Astrocyte (in vitro differentiated cells and primary cell): ENCODE results near the gene RUNX1. TPM values are rescaled to one million over a fixed set of nuclear protein-coding genes. Genes with fewer than 3 reads are reported as not detected.

Source experiments
- DNase-seq: peaks from one replicate; pipeline ENCODE4 v3.0.0-alpha.2; 2010; ENCODE audit warnings: low read depth
- FAIRE-seq: peaks from 2 replicates; lab custom pipeline; 2011; peaks lifted over from hg19 to GRCh38; lab: Jason Lieb, UNC
- H2AFZ ChIP-seq: 2 replicates; pipeline ENCODE4 v1.6.0; 2012; ENCODE audit warnings: low read depth, low read length, inconsistent platforms
- H3K27ac ChIP-seq: 2 replicates; pipeline ENCODE4 v1.5.1; 2011; ENCODE audit warnings: low read depth, low read length, inconsistent platforms
- H3K27me3 ChIP-seq: 2 replicates; pipeline ENCODE4 v1.6.0; 2011; ENCODE audit warnings: low read length, inconsistent platforms; ENCODE audit not compliant: insufficient read depth
- H3K36me3 ChIP-seq: 2 replicates; pipeline ENCODE4 v1.5.1; 2011; ENCODE audit warnings: low read length, inconsistent platforms; ENCODE audit not compliant: insufficient read depth
- H3K4me1 ChIP-seq: 2 replicates; pipeline ENCODE4 v1.5.1; 2011; ENCODE audit warnings: low read length, inconsistent platforms; ENCODE audit not compliant: insufficient read depth
- H3K4me2 ChIP-seq: 2 replicates; pipeline ENCODE4 v1.6.0; 2012; ENCODE audit warnings: low read length, inconsistent platforms
- H3K4me3 ChIP-seq: 2 replicates; pipeline ENCODE4 v1.5.1; 2011; ENCODE audit warnings: low read depth, mild to moderate bottlenecking, low read length, inconsistent platforms; ENCODE audit not compliant: insufficient read depth
- H3K79me2 ChIP-seq: 2 replicates; pipeline ENCODE4 v1.6.0; 2012; ENCODE audit warnings: mild to moderate bottlenecking, low read length, inconsistent platforms; ENCODE audit not compliant: insufficient read depth
- H3K9ac ChIP-seq: 2 replicates; pipeline ENCODE4 v1.6.0; 2012; ENCODE audit warnings: mild to moderate bottlenecking, low read length, inconsistent platforms
- H3K9me3 ChIP-seq: 2 replicates; pipeline ENCODE4 v1.5.1; 2012; ENCODE audit warnings: low read depth, mild to moderate bottlenecking, low read length, inconsistent platforms; ENCODE audit not compliant: insufficient read depth
- H4K20me1 ChIP-seq: 2 replicates; pipeline ENCODE4 v1.6.0; 2012; ENCODE audit warnings: low read length, inconsistent platforms; ENCODE audit not compliant: insufficient read depth
- H3K27ac Mint-ChIP-seq: one replicate; pipeline ENCODE4 v1.8.0; 2021; ENCODE audit warnings: mild to moderate bottlenecking, mixed read lengths; ENCODE audit not compliant: unreplicated experiment
- H3K27me3 Mint-ChIP-seq: one replicate; pipeline ENCODE4 v1.8.0; 2021; ENCODE audit warnings: low read depth, mixed read lengths; ENCODE audit not compliant: unreplicated experiment
- H3K36me3 Mint-ChIP-seq: one replicate; pipeline ENCODE4 v1.8.0; 2021; ENCODE audit warnings: low read depth, mixed read lengths; ENCODE audit not compliant: unreplicated experiment
- H3K4me1 Mint-ChIP-seq: one replicate; pipeline ENCODE4 v1.8.0; 2021; ENCODE audit warnings: low read depth, mixed read lengths; ENCODE audit not compliant: unreplicated experiment
- H3K4me3 Mint-ChIP-seq: one replicate; pipeline ENCODE4 v1.8.0; 2021; ENCODE audit warnings: mild to moderate bottlenecking, moderate library complexity, mixed read lengths; ENCODE audit not compliant: unreplicated experiment
- H3K9me3 Mint-ChIP-seq: one replicate; pipeline ENCODE4 v1.8.0; 2021; ENCODE audit warnings: mild to moderate bottlenecking, mixed read lengths; ENCODE audit not compliant: unreplicated experiment
- EZH2 ChIP-seq: IDR thresholded peaks from 2 replicates; pipeline ENCODE4 v1.6.1; 2012; ENCODE audit warnings: mild to moderate bottlenecking, low read length, inconsistent platforms; ENCODE audit not compliant: insufficient read depth
- total RNA-seq: library from RNA; stranded (reverse); gene quantifications from 2 replicates; pipeline ENCODE4 v1.2.1, GENCODE V29; 2021
- TF ChIP-seq, protein P1 (sequence below): IDR thresholded peaks from 2 replicates; pipeline ENCODE4 v1.5.1; 2011; ENCODE audit warnings: low read depth, mild to moderate bottlenecking, inconsistent platforms, low read length, moderate library complexity; ENCODE audit not compliant: insufficient read depth

Gene RUNX1
- total RNA-seq, 1 donor from 2014 or later = 84.6 TPM

DNA sequence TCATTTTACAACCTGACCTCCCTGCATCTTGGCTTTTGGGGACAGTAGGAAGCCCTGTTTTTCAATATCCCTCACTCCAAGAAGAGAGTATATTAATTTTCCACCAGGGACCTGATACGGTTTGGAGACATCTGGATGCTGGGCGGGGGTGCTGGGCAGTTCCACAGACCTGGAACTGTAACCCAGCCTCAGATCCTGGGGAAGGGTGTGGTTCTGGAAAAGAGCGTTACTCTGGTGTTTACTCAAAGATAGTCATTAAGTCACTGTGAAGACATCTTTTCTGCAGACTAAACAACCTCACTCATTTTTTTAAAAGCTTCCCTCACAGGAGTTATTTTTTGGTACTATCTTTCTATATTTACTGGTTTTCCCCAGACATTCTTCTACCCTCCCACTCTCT is 190.5 kb downstream of the RUNX1 start:
- Histone ChIP-seq H2AFZ (no peak overlapping the region), H3K9me3 (no peaks in the 10 kb centered on the region), H3K4me1 (no peaks in the 10 kb centered on the region), H4K20me1 (peaks cover 97% of the 10 kb centered on the region), H3K36me3 (peaks cover 76% of the 10 kb centered on the region), H3K4me3 (no peak overlapping the region), H3K27me3 (no peaks in the 10 kb centered on the region), H3K4me2 (no peak overlapping the region), H3K9ac (no peak overlapping the region), H3K79me2 (peaks cover 96% of the 10 kb centered on the region), H3K27ac (no peak overlapping the region)
- no peak for FAIRE-seq
- no peaks in the 10 kb centered on the region for H3K27me3 Mint-ChIP-seq
- no peak overlapping the region for H3K27ac Mint-ChIP-seq
- no peak overlapping the region for H3K4me3 Mint-ChIP-seq
- DNase-seq = no peak
- H3K4me1 Mint-ChIP-seq = peaks cover 24% of the 10 kb centered on the region
- H3K9me3 Mint-ChIP-seq = no peaks in the 10 kb centered on the region
- H3K36me3 Mint-ChIP-seq = peaks cover 48% of the 10 kb centered on the region
- TF ChIP-seq EZH2 = no peak
- TF ChIP-seq, protein P1, sequence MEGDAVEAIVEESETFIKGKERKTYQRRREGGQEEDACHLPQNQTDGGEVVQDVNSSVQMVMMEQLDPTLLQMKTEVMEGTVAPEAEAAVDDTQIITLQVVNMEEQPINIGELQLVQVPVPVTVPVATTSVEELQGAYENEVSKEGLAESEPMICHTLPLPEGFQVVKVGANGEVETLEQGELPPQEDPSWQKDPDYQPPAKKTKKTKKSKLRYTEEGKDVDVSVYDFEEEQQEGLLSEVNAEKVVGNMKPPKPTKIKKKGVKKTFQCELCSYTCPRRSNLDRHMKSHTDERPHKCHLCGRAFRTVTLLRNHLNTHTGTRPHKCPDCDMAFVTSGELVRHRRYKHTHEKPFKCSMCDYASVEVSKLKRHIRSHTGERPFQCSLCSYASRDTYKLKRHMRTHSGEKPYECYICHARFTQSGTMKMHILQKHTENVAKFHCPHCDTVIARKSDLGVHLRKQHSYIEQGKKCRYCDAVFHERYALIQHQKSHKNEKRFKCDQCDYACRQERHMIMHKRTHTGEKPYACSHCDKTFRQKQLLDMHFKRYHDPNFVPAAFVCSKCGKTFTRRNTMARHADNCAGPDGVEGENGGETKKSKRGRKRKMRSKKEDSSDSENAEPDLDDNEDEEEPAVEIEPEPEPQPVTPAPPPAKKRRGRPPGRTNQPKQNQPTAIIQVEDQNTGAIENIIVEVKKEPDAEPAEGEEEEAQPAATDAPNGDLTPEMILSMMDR = no peak

DNA sequence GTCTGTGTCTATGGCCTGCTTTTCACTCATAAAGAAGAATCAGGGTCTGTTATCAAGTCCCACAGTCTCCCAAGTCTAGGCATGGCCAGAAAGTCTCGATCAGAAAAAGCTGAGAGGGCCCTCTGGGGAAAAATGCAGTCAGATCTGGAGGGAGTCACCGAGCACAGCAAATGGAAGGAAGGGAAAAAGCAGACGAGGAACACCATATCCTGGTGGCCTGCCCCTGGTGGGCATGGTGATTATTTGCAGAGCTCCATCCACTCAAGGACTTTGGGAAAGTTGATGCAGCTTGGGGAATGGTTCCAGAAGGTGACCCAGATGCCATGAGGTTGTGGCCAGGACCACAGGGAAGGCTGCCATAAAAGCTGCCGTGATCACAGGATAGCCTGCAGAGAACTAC is 191.2 kb downstream of the RUNX1 start:
- Histone ChIP-seq H3K4me1 (peaks cover 3% of the 10 kb centered on the region), H2AFZ (no peak overlapping the region), H3K4me3 (no peak overlapping the region), H4K20me1 (peaks cover 98% of the 10 kb centered on the region), H3K27ac (no peak overlapping the region), H3K79me2 (peaks cover 97% of the 10 kb centered on the region), H3K9me3 (no peaks in the 10 kb centered on the region), H3K27me3 (no peaks in the 10 kb centered on the region), H3K9ac (no peak overlapping the region), H3K4me2 (no peak overlapping the region), H3K36me3 (peaks cover 80% of the 10 kb centered on the region)
- H3K9me3 Mint-ChIP-seq = no peaks in the 10 kb centered on the region
- no peaks in the 10 kb centered on the region for H3K27me3 Mint-ChIP-seq
- peaks cover 26% of the 10 kb centered on the region for H3K4me1 Mint-ChIP-seq
- no peak overlapping the region for H3K4me3 Mint-ChIP-seq
- no peak for FAIRE-seq
- no peak for DNase-seq
- peaks cover 43% of the 10 kb centered on the region for H3K36me3 Mint-ChIP-seq
- no peak overlapping the region for H3K27ac Mint-ChIP-seq
- TF ChIP-seq, protein P1 = peak; percentile 24
- TF ChIP-seq EZH2 = no peak

DNA sequence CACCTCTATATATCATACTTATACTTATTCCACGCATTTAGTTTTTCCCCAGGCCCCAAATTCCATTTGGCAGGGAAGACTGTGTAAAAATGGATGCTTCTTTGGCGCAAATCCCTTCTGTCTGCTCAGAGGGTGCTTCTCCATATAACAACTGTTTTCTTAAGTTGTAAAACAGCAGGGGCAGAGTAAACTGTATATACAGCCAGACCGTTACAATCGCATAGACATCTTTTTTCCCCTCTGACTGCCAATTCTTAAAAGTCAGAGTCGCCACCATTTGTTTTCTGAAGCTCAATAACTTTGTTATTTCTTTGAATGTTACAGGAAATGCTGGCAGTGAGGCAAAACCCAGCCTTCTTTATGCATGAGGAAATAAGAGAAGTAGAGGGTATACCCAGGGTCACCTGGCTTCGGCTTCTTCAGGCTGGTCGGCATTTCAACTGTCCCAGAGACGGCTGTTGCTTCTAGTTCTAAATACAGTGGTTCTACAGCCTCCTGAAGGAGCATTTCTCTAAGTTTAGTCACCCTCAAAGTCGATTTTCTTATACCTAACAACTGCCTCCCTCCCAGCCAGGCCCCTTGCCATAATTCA is 191.9 kb downstream of the RUNX1 start:
- no peaks in the 10 kb centered on the region for H3K9me3 Mint-ChIP-seq
- H3K4me3 Mint-ChIP-seq = no peak overlapping the region
- Histone ChIP-seq H3K79me2 (peaks cover 97% of the 10 kb centered on the region), H3K36me3 (peaks cover 83% of the 10 kb centered on the region), H3K9me3 (no peaks in the 10 kb centered on the region), H4K20me1 (peaks cover 98% of the 10 kb centered on the region), H3K27ac (no peak overlapping the region), H3K4me3 (no peak overlapping the region), H3K4me1 (peaks cover 9% of the 10 kb centered on the region), H3K9ac (no peak overlapping the region), H3K4me2 (no peak overlapping the region), H3K27me3 (no peaks in the 10 kb centered on the region), H2AFZ (no peak overlapping the region)
- H3K27me3 Mint-ChIP-seq = no peaks in the 10 kb centered on the region
- H3K4me1 Mint-ChIP-seq = peaks cover 27% of the 10 kb centered on the region
- FAIRE-seq (no peak), DNase-seq (no peak)
- H3K27ac Mint-ChIP-seq = no peak overlapping the region
- TF ChIP-seq, protein P1 = no peak
- no peak for TF ChIP-seq EZH2
- peaks cover 44% of the 10 kb centered on the region for H3K36me3 Mint-ChIP-seq
